DOHH2 (cell line): ENCODE results near the gene CBFA2T3.

ENCODE experiments used
- EZH2phosphoT487 ChIP-seq: fragments of 200-600 bp; sonication (generic); IDR thresholded peaks from 2 replicates; pipeline ENCODE4 v1.6.1; 2017; ENCODE audit warnings: borderline replicate concordance, mild to moderate bottlenecking, antibody characterized with exemption, low read length, moderate library complexity, mixed read lengths
- TF ChIP-seq, protein P1 (sequence below): fragments of 200-600 bp; sonication (generic); IDR thresholded peaks from one replicate; pipeline ENCODE4 v1.5.1; 2014; ENCODE audit warnings: antibody characterized with exemption, mild to moderate bottlenecking, low read depth, low read length; ENCODE audit not compliant: poor library complexity, severe bottlenecking

DNA sequence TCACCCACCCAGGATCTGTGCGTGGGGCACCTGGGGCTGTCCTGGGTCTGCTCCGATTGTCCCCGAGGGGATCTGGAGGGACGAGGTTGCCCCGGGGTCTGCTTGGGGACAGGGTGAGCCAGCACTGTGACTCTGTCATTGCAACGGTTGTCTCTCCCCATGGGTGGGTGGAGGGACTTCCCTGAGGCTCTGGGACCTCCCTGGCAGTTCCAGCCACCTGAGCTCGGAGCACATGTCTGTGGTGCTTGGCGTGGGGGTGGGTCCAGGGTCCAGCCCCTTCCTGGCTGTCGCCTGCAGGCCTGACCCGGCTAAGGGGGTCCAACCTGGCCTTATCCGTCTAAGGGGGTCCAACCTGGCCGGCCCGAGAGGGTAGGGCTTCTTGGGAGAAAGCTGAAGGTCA, 8.5 kb upstream of the CBFA2T3 start:
- TF ChIP-seq, protein P1, sequence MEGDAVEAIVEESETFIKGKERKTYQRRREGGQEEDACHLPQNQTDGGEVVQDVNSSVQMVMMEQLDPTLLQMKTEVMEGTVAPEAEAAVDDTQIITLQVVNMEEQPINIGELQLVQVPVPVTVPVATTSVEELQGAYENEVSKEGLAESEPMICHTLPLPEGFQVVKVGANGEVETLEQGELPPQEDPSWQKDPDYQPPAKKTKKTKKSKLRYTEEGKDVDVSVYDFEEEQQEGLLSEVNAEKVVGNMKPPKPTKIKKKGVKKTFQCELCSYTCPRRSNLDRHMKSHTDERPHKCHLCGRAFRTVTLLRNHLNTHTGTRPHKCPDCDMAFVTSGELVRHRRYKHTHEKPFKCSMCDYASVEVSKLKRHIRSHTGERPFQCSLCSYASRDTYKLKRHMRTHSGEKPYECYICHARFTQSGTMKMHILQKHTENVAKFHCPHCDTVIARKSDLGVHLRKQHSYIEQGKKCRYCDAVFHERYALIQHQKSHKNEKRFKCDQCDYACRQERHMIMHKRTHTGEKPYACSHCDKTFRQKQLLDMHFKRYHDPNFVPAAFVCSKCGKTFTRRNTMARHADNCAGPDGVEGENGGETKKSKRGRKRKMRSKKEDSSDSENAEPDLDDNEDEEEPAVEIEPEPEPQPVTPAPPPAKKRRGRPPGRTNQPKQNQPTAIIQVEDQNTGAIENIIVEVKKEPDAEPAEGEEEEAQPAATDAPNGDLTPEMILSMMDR = no peak
- TF ChIP-seq EZH2phosphoT487 = no peak
